H1 (cell line): ENCODE results near the gene ANKRD40CL. TPM values are rescaled to one million over a fixed set of nuclear protein-coding genes. Genes with fewer than 3 reads are reported as not detected.
A peak's percentile ranks its signal among the peaks of the same experiment; 100 is the strongest.

Experiments used
- CTCF ChIA-PET: fragments of 300-600 bp; sonication (Branson Sonifier 250); formaldehyde crosslinking; loops from one replicate; lab custom pipeline; 2021; ENCODE audit not compliant: partially characterized antibody; lab: Charles Lee
- POLR2A ChIA-PET: fragments of 300-600 bp; sonication (Branson Sonifier 250); formaldehyde crosslinking; loops from one replicate; lab custom pipeline; 2021; ENCODE audit warnings: inconsistent platforms; ENCODE audit not compliant: partially characterized antibody; lab: Charles Lee
- DNase-seq, 2 experiments: peaks; one replicate each; pipeline versions ENCODE4 v3.0.0 to v3.0.0-alpha.2; 2010 to 2022; ENCODE audit warnings: low spot score in 2 of 2, low read depth in 1 of 2, mixed read lengths in 1 of 2
- FAIRE-seq: peaks from 2 replicates; lab custom pipeline; 2011; peaks lifted over from hg19 to GRCh38; lab: Jason Lieb, UNC
- H2AFZ ChIP-seq: 2 replicates; pipeline ENCODE4 v1.8.1; 2012; ENCODE audit warnings: low read length, inconsistent platforms
- H2AK5ac ChIP-seq: 2 replicates; pipeline ENCODE4 v1.6.1; 2013; ENCODE audit warnings: low read depth, low read length
- H2BK120ac ChIP-seq: replicated peaks from 2 replicates; pipeline ENCODE3; 2013; ENCODE audit warnings: low read depth, low read length, inconsistent platforms
- H2BK12ac ChIP-seq: 2 replicates; pipeline ENCODE4 v1.6.1; 2013; ENCODE audit warnings: low read depth, low read length
- H2BK15ac ChIP-seq: 2 replicates; pipeline ENCODE4 v1.6.1; 2013; ENCODE audit warnings: low read length
- H2BK20ac ChIP-seq: 2 replicates; pipeline ENCODE4 v1.6.1; 2013; ENCODE audit warnings: low read length
- H2BK5ac ChIP-seq: 2 replicates; pipeline ENCODE4 v1.6.1; 2013; ENCODE audit warnings: low read depth, low read length
- H3K14ac ChIP-seq: 2 replicates; pipeline ENCODE4 v1.6.1; 2013; ENCODE audit warnings: inconsistent platforms; ENCODE audit not compliant: insufficient read length
- H3K18ac ChIP-seq: 2 replicates; pipeline ENCODE4 v1.6.1; 2013; ENCODE audit warnings: low read length; ENCODE audit errors: extremely low read depth
- H3K23ac ChIP-seq: 2 replicates; pipeline ENCODE4 v1.6.1; 2013; ENCODE audit warnings: inconsistent platforms; ENCODE audit not compliant: insufficient read length
- H3K23me2 ChIP-seq: 2 replicates; pipeline ENCODE4 v1.6.1; 2013; ENCODE audit warnings: low read depth, low read length
- H3K27ac ChIP-seq: 2 replicates; pipeline ENCODE4 v1.6.1; 2011; ENCODE audit warnings: low read depth, low read length, inconsistent platforms
- H3K27me3 ChIP-seq, 4 experiments: replicated peaks in 1 of 4; 1 replicate in 1 of 4; 2 replicates in 3 of 4; pipeline versions ENCODE4 v1.6.1 to v1.8.1; 2011 to 2013; ENCODE audit warnings: low read length in 3 of 4, mild to moderate bottlenecking in 3 of 4, inconsistent platforms in 2 of 4, mixed read lengths in 2 of 4, moderate library complexity in 1 of 4; ENCODE audit not compliant: control insufficient read depth in 3 of 4, insufficient read depth in 3 of 4; ENCODE audit errors: extremely low read depth in 1 of 4
- H3K36me3 ChIP-seq, 4 experiments: 2 replicates each; pipeline versions ENCODE4 v1.6.1 to v1.8.1; 2011 to 2013; ENCODE audit warnings: mild to moderate bottlenecking in 4 of 4, low read length in 3 of 4, moderate library complexity in 2 of 4, control low read depth in 1 of 4, inconsistent platforms in 1 of 4; ENCODE audit not compliant: insufficient read depth in 4 of 4, control insufficient read depth in 2 of 4
- H3K4ac ChIP-seq: replicated peaks from 2 replicates; pipeline ENCODE3; 2013; ENCODE audit warnings: low read length, low read depth, mixed read lengths, inconsistent platforms; ENCODE audit not compliant: insufficient read length
- H3K4me1 ChIP-seq, 4 experiments: replicated peaks in 1 of 4; 1 replicate in 1 of 4; 2 replicates in 3 of 4; pipeline versions ENCODE4 v1.6.1 to v1.8.1; 2011 to 2013; ENCODE audit warnings: low read length in 3 of 4, inconsistent platforms in 2 of 4, mixed read lengths in 1 of 4; ENCODE audit not compliant: insufficient read depth in 4 of 4, control insufficient read depth in 3 of 4
- H3K4me2 ChIP-seq, 2 experiments: 2 replicates each; pipeline versions ENCODE4 v1.6.1 to v1.8.1; 2011 to 2013; ENCODE audit warnings: low read depth in 2 of 2, low read length in 2 of 2, control low read depth in 1 of 2, inconsistent platforms in 1 of 2, mild to moderate bottlenecking in 1 of 2; ENCODE audit not compliant: insufficient read depth in 1 of 2
- H3K4me3 ChIP-seq, 4 experiments: fragments of 200-600, 300-600 bp in 1 of 4; sonication (generic), shearing (Covaris generic), sonication (Bioruptor Twin) in 1 of 4; 2 replicates each; pipeline versions ENCODE4 v1.5.1 to v1.8.1; 2011 to 2016; ENCODE audit warnings: low read length in 4 of 4, low read depth in 3 of 4, control low read depth in 2 of 4, inconsistent platforms in 2 of 4, mild to moderate bottlenecking in 2 of 4, mixed read lengths in 1 of 4, moderate library complexity in 1 of 4; ENCODE audit not compliant: insufficient read depth in 2 of 4; ENCODE audit errors: extremely low read depth in 1 of 4
- H3K56ac ChIP-seq: replicated peaks from 2 replicates; pipeline ENCODE3; 2013; ENCODE audit warnings: low read depth, mild to moderate bottlenecking, mixed read lengths, low read length, inconsistent platforms; ENCODE audit not compliant: insufficient read length
- H3K79me1 ChIP-seq: 2 replicates; pipeline ENCODE4 v1.6.1; 2013; ENCODE audit warnings: low read depth, low read length, control low read depth
- H3K79me2 ChIP-seq, 2 experiments: 2 replicates each; pipeline versions ENCODE4 v1.6.1 to v1.8.1; 2012 to 2013; ENCODE audit warnings: low read length in 2 of 2, mild to moderate bottlenecking in 2 of 2, inconsistent platforms in 1 of 2; ENCODE audit not compliant: insufficient read depth in 2 of 2, control insufficient read depth in 1 of 2
- H3K9ac ChIP-seq, 4 experiments: replicated peaks in 1 of 4; 1 replicate in 1 of 4; 2 replicates in 3 of 4; pipeline versions ENCODE4 v1.6.1 to v1.8.1; 2011 to 2013; ENCODE audit warnings: low read depth in 3 of 4, low read length in 3 of 4, control low read depth in 2 of 4, mild to moderate bottlenecking in 2 of 4, moderate library complexity in 2 of 4, inconsistent platforms in 1 of 4; ENCODE audit errors: extremely low read depth in 1 of 4
- H3K9me3 ChIP-seq, 2 experiments: 2 replicates each; pipeline versions ENCODE4 v1.6.1 to v1.8.1; 2012 to 2013; ENCODE audit warnings: mild to moderate bottlenecking in 2 of 2, moderate library complexity in 2 of 2, control low read depth in 1 of 2, inconsistent platforms in 1 of 2, low read depth in 1 of 2, low read length in 1 of 2, mixed read lengths in 1 of 2; ENCODE audit not compliant: insufficient read depth in 2 of 2
- H4K20me1 ChIP-seq, 2 experiments: replicated peaks in 1 of 2; 2 replicates each; pipeline versions ENCODE3 to v1.8.1; 2011 to 2013; ENCODE audit warnings: inconsistent platforms in 2 of 2, low read length in 2 of 2, mild to moderate bottlenecking in 1 of 2; ENCODE audit not compliant: insufficient read depth in 2 of 2, control insufficient read depth in 1 of 2
- H4K5ac ChIP-seq: 2 replicates; pipeline ENCODE4 v1.6.1; 2013; ENCODE audit warnings: low read length, low read depth, mixed read lengths, inconsistent platforms; ENCODE audit not compliant: insufficient read length
- H4K8ac ChIP-seq: 2 replicates; pipeline ENCODE4 v1.8.0; 2013; ENCODE audit warnings: mild to moderate bottlenecking, moderate library complexity, low read length, inconsistent platforms; ENCODE audit not compliant: insufficient read depth; ENCODE audit errors: extremely low read depth
- H4K91ac ChIP-seq: replicated peaks from 2 replicates; pipeline ENCODE3; 2013; ENCODE audit warnings: low read length, mixed read lengths, inconsistent platforms; ENCODE audit not compliant: insufficient read length
- E2F6 ChIP-seq: IDR thresholded peaks from 2 replicates; pipeline ENCODE4 v1.6.1; 2012; ENCODE audit warnings: inconsistent platforms
- GTF2F1 ChIP-seq: IDR thresholded peaks from 2 replicates; pipeline ENCODE4 v1.6.1; 2012; ENCODE audit warnings: low read depth, low read length, improper control_type of control experiment, borderline replicate concordance
- KDM5A ChIP-seq: fragments of 200-600 bp; IDR thresholded peaks from 2 replicates; pipeline ENCODE4 v1.7.1; 2012; ENCODE audit warnings: mild to moderate bottlenecking, low read length, inconsistent platforms, mixed read lengths
- NANOG ChIP-seq: IDR thresholded peaks from 2 replicates; pipeline ENCODE4 v1.6.1; 2011; ENCODE audit warnings: low read length, low read depth, mild to moderate bottlenecking, inconsistent platforms; ENCODE audit not compliant: insufficient read depth, poor library complexity, severe bottlenecking
- RAD21 ChIP-seq, 2 experiments: IDR thresholded peaks in 1 of 2; conservative IDR thresholded peaks in 1 of 2; 2 replicates each; pipeline ENCODE4 v1.6.1; 2011; ENCODE audit warnings: low read depth in 2 of 2, low read length in 2 of 2, improper control_type of control experiment in 1 of 2, inconsistent platforms in 1 of 2, mild to moderate bottlenecking in 1 of 2, moderate library complexity in 1 of 2
- RBBP5 ChIP-seq: IDR thresholded peaks from 2 replicates; pipeline ENCODE4 v1.7.1; 2012; ENCODE audit warnings: low read depth, mild to moderate bottlenecking, inconsistent platforms, low read length, moderate library complexity, borderline replicate concordance
- SUZ12 ChIP-seq: fragments of 200-600 bp; sonication (generic); IDR thresholded peaks from 2 replicates; pipeline ENCODE4 v1.6.1; 2012; ENCODE audit warnings: mild to moderate bottlenecking, inconsistent platforms, low read length, moderate library complexity, mixed read lengths
- TAF1 ChIP-seq: IDR thresholded peaks from 2 replicates; pipeline ENCODE4 v1.6.1; 2011; ENCODE audit warnings: mild to moderate bottlenecking, low read depth, low read length
- TEAD4 ChIP-seq: IDR thresholded peaks from 2 replicates; pipeline ENCODE4 v1.6.1; 2012; ENCODE audit warnings: low read depth, low read length, inconsistent platforms, mixed read lengths
- USF2 ChIP-seq: IDR thresholded peaks from 2 replicates; pipeline ENCODE4 v1.6.1; 2011; ENCODE audit warnings: low read length, improper control_type of control experiment
- WGBS, 2 experiments: shearing (Covaris generic) in 1 of 2; methylation state at CpG; one replicate each; pipeline versions ENCODE4 v1.1.6 to v1.1.7; 2013 to 2015; ENCODE audit warnings: low lambda C conversion rate in 2 of 2, mixed read lengths in 2 of 2, inconsistent platforms in 1 of 2, low coverage in 1 of 2, missing lambda C conversion rate in 1 of 2; ENCODE audit not compliant: insufficient replicate concordance in 2 of 2, insufficient coverage in 1 of 2, insufficient read length in 1 of 2; ENCODE audit errors: extremely low coverage in 1 of 2, missing lambda C conversion rate in 1 of 2; 5-methylcytosine and 5-hydroxymethylcytosine counted together
- polyA plus RNA-seq, 7 experiments: library from polyadenylated mRNA; depleted of rRNA in 3 of 7; stranded (reverse) in 5 of 7; unstranded in 2 of 7; fragments of >200 nt in 5 of 7; fragments of 200-250 nt in 2 of 7; gene quantifications; 1 replicate in 5 of 7; 2 replicates in 1 of 7; 4 replicates in 1 of 7; pipeline versions ENCODE4 v1.2.1 to v1.2.3, GENCODE V29; 2011 to 2013; ENCODE audit warnings: missing spikeins in 2 of 7, mixed read lengths in 2 of 7
- total RNA-seq: library from RNA; stranded (reverse); fragmentation: NEBNext Ultra II Directional; extraction: Animal tissue kit (Norgen Biotek cat#: 25700); gene quantifications from 2 replicates; pipeline ENCODE4 v1.2.1, GENCODE V29; 2021

Gene ANKRD40CL
- total and polyA plus RNA-seq, 2 of the 8 experiments (the other 6 are each of a cell fraction or from before 2014, with no cell fraction given): not detected

- no peaks in the 10 kb centered on the region for H3K36me3 ChIP-seq
- FAIRE-seq (no peak), DNase-seq (no peak)
- no peak overlapping the region for H4K91ac ChIP-seq
- H3K18ac ChIP-seq: peak overlapping the region; percentile 60
- no peak overlapping the region for H2BK120ac ChIP-seq
- H3K4me3 ChIP-seq: no peak overlapping the region
- no peak overlapping the region for H2AFZ ChIP-seq
- H3K23me2 ChIP-seq: no peaks in the 10 kb centered on the region
- H3K14ac ChIP-seq: no peak overlapping the region
- peaks cover 0 to 3% (median 0%) of the 10 kb centered on the region in 4 experiments; a peak in 2 of 7 replicates for H3K4me1 ChIP-seq
- no peak overlapping the region for H4K5ac ChIP-seq
- H3K4me2 ChIP-seq: no peak overlapping the region
- H4K8ac ChIP-seq: no peak overlapping the region
- H2BK15ac ChIP-seq: no peak overlapping the region
- no peak overlapping the region for H3K56ac ChIP-seq
- no peak overlapping the region for H3K27ac ChIP-seq
- CTCF ChIA-PET: interaction anchor here (0.7 to 7.1 kb wide), 17 partner anchors 12 to 236 kb away, joined by 3 to 223 read pairs (median 10); partner anchors contain the start of genes TOB1 and WFIKKN2
- peak overlapping the region; percentile 75; the same call in 1 of the 2 replicates for H2BK20ac ChIP-seq
- no peaks in the 10 kb centered on the region for H4K20me1 ChIP-seq
- H3K9ac ChIP-seq: no peak overlapping the region
- no peak overlapping the region for H3K4ac ChIP-seq
- peak overlapping the region; percentile 44; the same call in 1 of the 2 replicates for H2BK5ac ChIP-seq
- H3K9me3 ChIP-seq: no peaks in the 10 kb centered on the region
- H3K23ac ChIP-seq: no peak overlapping the region
- H2AK5ac ChIP-seq: 0 out of 2 replicates have a peak overlapping the region, but pooled peaks have one; percentile 24
- 88% methylated on average over 8 of the region's 9 CpGs; no CpG with 5 or more reads in 1 of the 2 experiments for WGBS, 2 experiments
- no peak overlapping the region for H2BK12ac ChIP-seq
- no peaks in the 10 kb centered on the region for H3K79me2 ChIP-seq
- POLR2A ChIA-PET: interaction anchor here (1.0 to 1.6 kb wide), 5 partner anchors 44 to 78 kb away, joined by 3 to 4 read pairs (median 3); no protein-coding TSS in a partner anchor
- no peaks in the 10 kb centered on the region for H3K79me1 ChIP-seq
- H3K27me3 ChIP-seq: no peaks in the 10 kb centered on the region
- TF ChIP-seq KDM5A: no peak
- TF ChIP-seq NANOG: no peak
- TF ChIP-seq SUZ12: no peak
- no peak for TF ChIP-seq TAF1
- no peak for TF ChIP-seq GTF2F1
- TF ChIP-seq TEAD4: no peak
- no peak for TF ChIP-seq RBBP5
- no peak for TF ChIP-seq USF2
- no peak for TF ChIP-seq RAD21 (IDR thresholded peaks at IDR 0.05 in 1 of 2, conservative IDR thresholded peaks at IDR 0.05 in 1 of 2; ENCODE audit: low read depth in 2 of 2, low read length in 2 of 2)
- no peak for TF ChIP-seq E2F6
Observed at GRCh38 chr17:50785946-50786570, 18.7 kb upstream of the ANKRD40CL start.
